Stimulated activated CD4-positive, alpha-beta T cell treated with anti-CD3 and anti-CD28 coated beads, TNF-alpha, amount 100 ng/mL, for 1 hour (primary cell): ENCODE results near the gene DPCD.

ENCODE experiments used
- DNase-seq, 3 donors: peaks; one replicate each; pipeline ENCODE4 v3.0.0-alpha.2; 2020; ENCODE audit warnings: low read depth in 3 of 3, low spot score in 1 of 3

The DPCD gene

GRCh38 chr10:101567165-101568006 lies 20.7 kb upstream of the DPCD start:
- DNase-seq = no peak

GRCh38 chr10:101568054-101568745 lies 19.9 kb upstream of the DPCD start:
- no peak for DNase-seq

DNA sequence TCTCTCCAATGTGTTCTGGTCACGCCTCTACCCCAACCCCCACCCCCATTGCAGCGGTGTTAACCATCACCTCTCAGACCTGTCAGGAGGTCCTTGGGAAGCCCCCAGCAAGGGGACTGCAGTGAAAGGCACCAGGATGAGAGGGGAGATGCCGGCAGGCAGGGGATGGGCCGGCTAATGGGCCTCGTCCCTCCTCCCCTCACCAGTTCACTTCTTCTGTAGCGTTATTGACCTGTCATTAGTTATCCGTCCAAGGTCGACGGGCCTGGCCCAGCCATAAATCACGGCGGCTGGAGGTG lies 18.8 kb upstream of the DPCD start:
- no peak for DNase-seq

DNA sequence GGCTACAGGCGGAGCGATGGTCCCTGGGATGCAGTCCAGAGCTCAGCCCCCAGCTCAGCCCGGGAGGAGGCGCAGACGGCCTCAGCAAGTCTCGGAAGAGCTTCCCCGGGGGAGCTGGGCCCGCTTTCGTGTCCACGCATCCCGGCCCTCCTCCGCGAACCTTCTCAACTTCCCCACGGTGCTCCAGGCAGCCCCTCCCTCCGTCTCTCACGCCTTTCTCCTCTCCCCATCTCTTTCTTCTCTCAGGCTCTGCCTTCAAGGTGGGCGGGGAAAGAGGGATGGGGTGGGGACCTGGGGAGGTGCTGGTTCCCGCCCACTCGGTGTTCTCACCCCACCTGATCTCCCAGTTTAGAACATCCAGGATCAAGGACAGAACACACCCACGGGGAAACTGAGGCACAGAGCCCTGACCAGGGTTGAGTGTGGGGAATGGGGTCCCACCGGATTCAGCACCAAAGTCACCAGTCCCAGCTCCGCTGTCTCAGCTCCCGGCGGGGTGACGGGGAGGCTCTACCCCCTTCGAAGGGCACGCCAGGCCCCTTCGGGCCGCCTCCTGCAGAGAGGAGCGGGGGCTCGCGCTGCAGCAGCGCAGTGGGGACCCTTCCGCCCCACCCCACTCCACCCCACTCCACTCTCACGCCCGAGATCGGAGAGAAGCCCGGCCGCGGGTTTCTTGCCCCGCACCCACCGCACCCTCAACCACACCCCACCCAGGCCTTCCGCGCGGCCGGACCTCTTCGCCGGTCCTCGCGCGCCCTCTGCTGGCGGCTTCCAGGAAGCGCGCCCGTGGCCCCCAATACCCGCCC lies 18.3 kb upstream of the DPCD start:
- DNase-seq = peak; percentile 36 to 75 (median 64)

DNA sequence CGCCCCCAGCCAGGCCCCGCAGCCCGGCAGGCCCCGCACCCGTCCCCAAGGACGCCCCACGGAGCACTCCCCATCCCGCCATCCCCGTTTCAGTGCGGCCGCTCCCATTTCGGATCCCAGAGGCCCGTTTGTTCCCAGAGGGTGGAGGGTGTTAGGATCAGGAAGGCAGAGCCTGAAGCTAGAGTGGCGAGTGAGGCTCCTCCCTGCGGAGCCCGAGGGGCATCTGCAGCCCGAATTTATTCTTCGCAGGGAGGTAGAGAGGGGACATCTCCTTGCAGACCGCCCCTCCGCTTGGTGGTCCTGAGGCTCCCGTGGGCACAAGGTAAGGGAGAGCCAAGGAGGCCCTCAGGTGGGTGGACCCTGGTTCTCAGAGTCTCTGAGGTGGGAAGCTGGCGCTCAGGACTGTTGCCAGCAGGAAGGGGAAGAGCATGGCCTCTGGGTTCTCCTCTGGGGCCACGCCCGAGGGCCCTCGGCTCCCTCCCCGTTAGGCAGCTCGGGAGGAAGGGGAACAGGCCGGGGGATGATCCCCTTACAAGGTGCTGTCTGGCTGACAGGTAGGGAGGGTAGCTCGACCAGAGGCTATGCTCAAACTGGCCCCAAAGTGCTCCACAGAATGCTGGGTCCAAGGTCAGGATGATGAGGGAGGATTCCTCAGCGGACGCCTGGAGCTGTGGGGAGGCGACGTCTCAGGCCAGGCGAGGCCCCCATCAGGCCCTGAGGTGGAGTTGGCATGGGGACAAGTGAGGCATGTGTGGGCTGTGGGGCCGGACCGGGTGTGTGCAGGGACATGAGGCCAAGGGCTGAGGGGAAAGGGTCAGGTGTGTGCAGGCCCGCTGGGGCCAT lies 17.5 kb upstream of the DPCD start:
- no peak for DNase-seq

DNA sequence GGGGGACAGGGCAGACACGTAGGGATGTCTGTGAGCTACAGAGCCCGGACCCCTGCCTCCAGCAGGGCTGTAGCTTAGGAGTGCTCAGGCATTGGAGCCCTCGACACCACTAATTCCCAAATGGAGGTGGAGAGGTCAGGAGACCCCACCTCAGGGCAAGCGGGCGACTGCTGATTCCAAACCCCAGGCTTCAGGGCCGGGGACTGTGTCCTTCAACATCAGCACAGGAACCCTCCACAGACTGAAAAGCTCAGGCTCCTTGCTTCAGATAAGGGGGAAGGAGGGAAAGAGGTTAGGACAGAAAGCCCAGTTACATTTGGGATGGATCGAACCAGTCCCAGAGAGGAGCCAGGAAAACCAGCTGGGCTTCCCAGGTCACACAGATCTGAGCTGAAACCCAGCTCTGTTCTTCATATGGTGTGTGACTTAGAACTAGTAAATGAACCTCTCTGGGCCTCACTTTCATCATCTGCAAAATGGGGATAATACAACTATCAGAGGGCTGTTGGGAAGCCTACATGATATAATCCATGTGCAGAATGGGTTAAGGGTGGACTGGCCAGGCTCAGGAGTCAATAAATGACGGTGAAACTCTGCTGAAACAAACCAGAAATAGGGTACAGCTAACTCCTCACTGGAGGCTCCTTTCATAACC lies 16.7 kb upstream of the DPCD start:
- DNase-seq = no peak

DNA sequence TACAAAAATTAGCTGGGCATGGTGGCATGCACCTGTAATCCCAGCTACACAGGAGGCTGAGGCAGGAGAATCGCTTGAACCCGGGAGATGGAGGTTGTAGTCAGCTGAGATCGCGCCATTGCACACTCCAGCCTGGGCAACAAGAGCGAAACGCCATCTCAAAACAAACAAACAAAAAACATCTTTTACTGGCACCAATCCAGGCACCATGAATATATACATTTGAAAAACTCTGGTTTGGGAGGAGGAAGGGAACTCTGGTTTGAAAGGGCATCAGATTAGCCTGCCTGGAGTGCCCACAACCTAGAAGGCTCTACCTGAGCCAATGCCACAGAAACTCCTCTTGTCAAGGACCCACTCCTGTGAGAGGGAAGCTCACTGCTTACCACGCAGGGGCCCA lies 16.0 kb upstream of the DPCD start:
- DNase-seq = no peak

DNA sequence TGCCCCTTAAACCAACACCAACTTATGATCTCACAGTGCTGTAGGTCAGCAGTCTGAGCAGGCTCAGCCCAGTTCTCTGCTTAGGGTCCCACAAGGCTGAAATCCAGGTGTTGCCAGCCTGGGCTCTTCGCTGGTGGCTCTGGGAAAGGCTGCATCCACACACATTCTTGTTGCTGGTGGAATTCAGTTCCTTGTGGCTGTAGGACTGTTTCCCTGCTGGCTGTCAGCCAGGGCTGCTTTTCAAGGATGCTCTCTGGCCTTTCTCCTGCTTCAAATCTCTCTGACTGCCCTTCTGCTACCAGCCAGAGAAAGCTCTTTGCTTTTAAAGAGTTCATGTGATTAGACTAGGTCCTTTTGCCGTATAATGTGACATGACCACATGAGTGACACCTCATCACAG lies 15.3 kb upstream of the DPCD start:
- no peak for DNase-seq

GRCh38 chr10:101573885-101574753 lies 14.0 kb upstream of the DPCD start:
- DNase-seq = no peak

DNA sequence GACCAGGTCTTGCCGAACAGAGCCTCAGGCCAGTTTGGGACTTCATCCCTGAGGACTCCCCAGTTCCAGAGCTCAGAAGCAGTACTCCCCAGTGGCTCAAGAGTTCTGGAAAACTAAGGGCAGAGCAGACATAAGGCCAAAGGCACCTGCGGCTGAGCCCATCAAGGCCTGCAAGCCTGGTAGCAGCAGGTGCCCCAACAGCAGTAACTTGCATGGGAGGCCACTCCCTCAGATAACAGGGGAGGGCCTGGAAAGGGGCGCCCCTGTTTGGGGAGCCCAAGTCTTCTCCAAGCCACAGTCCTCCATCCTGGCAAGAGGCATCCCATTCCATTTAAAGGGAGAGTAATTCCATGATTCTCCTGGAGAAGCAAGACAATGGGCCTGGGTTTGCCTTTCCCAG lies 13.0 kb upstream of the DPCD start:
- DNase-seq = no peak

- no peak for DNase-seq
Observed at GRCh38 chr10:101575580-101576210, 12.4 kb upstream of the DPCD start.

DNA sequence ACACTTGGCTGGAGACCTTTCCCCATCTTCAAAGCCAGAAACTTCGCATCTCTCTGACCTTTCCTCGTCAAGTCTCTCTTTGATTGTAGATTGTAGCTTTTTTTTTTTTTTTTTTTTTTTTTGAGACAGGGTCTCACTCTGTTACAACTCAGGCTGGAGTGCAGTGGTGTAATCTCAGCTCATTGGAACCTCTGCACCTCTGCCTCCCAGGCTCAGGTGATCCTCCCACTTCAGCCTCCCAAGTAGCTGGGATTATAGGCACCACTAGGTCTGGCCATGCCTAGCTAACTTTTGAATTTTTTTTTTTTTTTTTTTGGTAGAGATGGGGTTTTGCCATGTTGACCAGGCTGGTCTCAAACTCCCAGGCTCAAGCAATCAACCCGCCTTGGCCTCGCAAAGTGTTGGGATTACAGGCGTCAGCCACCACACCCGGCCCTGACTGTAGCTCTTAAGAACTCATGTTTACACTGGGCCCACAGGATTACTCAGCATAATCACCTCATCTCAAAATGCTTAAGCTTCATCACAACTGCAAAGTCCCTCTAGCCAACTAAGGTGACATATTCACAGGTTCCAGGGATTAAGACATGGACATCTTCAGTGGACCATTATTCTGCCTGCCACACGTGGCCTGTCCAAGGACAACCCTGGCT lies 11.8 kb upstream of the DPCD start:
- no peak for DNase-seq

GRCh38 chr10:101577121-101577871 lies 10.8 kb upstream of the DPCD start:
- DNase-seq = no peak

DNA sequence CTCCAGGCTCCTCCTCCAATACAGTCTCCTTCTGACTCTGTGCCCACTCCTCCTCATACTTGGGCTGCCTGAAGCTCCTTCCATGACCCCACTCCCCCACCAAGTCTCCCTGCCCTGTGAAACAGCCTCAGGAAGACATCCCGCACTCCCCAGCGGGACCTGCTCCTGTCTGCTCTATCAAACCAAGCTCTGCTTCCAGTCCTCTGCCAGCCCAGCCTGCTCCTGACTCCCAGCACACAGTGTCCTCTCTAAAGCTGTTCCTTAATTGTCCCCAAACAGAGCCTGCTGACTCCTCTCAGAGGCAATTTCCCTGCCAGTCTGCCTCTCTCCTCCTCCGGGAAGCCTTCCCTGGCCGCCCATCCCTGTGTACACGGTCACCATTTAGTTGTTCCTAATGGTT lies 9.9 kb upstream of the DPCD start:
- DNase-seq = no peak

- no peak for DNase-seq
Observed at GRCh38 chr10:101578803-101579515, 9.2 kb upstream of the DPCD start.

DNA sequence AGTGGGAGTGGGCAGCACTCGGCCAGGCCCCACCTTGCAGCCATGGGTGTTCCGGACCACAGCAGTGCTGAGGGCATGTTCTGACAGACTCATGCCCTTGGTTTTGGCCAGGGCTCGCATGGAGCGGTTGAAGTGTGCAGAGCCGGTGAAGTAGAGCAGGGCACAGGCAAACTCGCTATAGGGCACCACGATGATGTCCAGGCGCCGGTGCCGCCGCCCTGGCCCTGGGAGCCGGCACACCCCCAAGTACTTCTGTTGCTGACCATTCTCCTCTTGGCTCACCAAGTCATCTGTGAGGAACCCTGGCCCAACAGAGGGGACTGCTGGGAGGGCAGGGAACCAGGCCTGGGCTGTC lies 8.6 kb upstream of the DPCD start:
- no peak for DNase-seq
